Stimulated activated CD4-positive, alpha-beta T cell treated with anti-CD3 and anti-CD28 coated beads, TNF-alpha, amount 100 ng/mL, for 48 hours (primary cell): ENCODE data around the gene LRP1B.

Experiments used
- DNase-seq, 3 donors: peaks; one replicate each; pipeline ENCODE4 v3.0.0-alpha.2; 2020; ENCODE audit warnings: low read depth in 3 of 3

Gene LRP1B

GRCh38 chr2:140249821-140250220 is 1881.0 kb downstream of the LRP1B start:
- no peak for DNase-seq

DNA sequence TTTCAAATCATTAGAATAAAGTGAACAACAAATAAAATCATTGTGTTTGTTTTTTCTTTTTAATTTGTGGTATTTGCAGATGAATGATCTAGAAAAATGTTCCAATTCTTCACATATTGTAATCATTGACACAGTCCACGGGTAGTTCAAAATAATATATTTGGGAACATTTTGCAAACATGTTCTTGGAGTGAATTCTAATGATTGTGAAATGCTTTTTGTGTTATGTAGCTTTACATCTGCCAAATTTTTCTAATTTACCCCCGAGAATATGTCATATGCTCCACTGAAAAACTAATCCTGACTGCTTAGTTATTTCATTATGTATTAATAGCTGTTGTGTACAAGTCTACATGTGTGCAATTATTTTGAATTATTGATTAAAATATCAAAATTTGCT is 1882.2 kb downstream of the LRP1B start:
- DNase-seq, result no peak

- no peak for DNase-seq
These were observed 1883.2 kb downstream of the LRP1B start for GRCh38 chr2:140247451-140248195.

DNA sequence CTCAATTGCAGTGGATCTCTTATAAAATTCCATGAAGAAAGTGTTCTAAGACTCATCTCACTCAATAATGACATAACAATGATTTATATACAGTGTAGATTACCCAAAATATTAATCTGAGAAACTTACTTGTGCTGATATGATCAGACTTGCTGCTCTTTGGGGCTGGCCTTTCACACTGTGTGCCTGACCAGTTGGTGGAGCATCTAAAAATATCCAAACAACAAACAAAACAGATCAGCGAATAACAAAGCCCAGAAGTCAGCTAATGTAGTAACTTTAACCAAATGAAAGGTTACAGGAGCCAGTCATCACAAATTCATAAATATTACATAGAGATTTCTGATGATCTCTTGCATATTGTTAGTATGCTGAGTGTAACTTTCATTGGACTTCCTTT is 1883.9 kb downstream of the LRP1B start:
- DNase-seq, result no peak

GRCh38 chr2:140246058-140246457 is 1884.8 kb downstream of the LRP1B start:
- no peak for DNase-seq

DNA sequence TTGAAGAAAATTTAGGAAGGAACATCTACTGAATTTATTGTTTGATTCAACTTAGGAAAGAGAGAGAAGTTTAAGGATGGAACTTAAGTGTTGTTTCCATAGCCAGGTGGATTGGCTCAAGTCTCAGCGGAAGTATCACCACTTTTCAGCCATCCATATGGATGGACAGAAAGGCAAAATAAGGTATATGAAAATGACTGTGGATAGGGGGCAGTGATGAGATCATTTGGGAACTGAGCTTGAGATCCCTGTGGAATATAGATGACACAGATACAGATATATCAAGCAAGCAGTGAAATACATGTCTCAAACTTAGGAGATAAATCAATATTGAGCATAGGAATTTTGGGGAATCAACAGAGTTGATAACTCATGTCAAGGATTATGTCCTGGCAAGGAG is 1887.9 kb downstream of the LRP1B start:
- DNase-seq, result no peak

DNA sequence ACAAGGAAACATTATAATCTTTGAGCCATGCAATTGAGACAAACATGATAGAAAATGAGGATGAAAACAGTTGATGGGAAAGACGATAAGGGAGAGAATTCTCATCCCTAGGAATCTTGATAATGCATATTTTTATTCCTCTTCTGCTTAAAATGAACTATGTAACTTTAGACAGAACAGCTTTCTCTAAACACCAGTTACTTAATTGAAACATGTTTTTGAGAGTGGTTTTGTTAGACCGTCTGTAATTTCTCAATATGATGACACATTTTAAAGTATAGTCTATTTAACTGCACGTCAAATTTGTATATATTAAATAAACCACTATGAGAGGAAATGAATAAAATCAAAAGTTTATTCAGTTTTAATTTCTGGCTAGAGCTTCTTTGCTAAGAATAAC is 1896.7 kb downstream of the LRP1B start:
- no peak for DNase-seq

DNA sequence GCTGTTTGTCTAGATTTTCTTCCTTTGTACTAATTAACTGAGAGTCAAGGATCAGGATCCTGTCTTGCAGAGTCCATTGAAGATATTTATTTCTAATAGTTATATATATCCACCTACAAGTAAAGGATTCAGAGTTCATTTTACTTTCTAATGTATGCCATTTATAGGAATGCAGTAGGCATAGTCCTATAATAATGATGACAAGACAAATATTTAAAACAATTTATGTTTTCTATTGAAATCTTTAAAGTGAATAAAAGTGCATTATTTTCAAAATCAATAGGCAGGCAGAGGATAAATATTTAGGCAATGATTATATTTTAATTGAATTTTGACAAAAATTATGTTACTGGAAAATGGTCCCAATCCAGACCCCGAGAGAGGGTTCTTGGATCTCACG is 1919.9 kb downstream of the LRP1B start:
- DNase-seq, result no peak

DNA sequence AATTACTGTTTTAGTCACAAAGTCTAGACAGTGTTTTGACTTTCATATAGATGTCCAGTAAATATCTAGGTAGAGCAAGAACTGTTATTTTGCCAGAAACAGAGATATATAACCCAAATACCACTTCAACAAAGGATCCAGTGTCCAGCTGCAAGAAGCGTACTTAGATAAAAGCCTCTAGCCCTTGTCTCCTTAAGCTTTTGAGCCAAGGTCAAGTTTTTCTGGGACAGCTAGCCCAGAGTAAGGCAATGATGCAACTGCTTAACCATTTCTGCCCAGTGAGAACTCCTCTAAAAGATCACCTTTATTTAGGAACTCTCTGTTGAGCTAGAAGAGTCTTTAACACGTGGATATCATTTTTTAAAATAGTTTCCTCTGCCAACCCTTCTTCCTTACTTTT is 1925.7 kb downstream of the LRP1B start:
- DNase-seq, result no peak

DNA sequence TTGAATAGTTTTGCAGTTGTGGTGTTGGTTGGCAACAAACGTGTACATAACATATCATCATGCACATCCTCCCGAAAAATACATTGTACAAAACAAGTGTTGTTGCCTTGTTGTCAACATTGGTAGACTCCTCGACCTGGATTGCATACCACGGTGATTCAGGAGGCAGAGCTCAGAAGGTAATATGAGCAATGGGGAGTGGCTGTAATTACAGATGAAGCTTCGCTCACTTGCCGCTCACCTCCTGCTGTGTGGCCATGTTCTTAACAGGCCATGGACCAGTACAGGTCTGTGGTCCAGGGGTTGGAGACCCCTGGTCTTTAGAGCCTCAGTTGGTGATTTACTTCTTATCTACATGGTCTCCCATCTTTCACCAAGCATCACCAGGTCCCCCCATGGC is 1927.5 kb downstream of the LRP1B start:
- no peak for DNase-seq

DNA sequence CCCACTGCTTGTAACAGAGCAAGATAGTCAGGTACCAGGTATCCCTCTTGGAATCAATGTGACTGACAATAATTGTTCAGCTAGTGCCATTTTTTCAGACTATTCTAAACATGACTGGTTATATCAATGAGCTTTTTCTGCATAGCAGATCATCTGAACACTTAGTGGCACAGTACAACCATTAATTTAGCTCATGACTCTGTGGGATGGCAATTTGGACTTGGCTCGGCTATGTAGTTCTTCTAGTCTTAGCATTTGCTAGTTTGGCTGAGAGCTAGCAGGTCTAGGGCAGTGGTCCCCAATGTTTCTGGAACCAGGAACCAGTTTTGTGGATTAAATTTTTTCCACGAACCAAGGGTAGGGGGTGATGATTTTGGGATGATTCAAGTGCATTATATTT is 1929.2 kb downstream of the LRP1B start:
- no peak for DNase-seq

DNA sequence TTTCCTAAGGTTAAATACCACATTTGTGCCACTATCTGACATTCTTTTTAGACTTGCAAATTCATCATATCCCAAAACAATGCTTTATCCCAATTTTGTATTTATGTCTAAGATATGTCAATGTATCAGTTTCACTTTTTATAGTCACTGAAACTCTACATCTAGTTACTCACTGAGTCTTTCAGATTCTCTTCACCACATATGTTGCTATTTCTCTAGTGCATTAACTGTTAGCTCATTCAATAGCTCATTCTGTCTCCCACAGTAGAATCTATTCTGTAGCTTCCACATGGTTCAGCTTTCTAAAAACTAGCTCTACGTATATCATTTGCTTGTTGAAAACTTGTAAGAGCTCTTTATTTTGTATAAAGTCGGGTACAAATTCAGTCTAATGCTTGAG is 1930.1 kb downstream of the LRP1B start:
- no peak for DNase-seq

GRCh38 chr2:140200307-140200706 is 1930.5 kb downstream of the LRP1B start:
- no peak for DNase-seq

DNA sequence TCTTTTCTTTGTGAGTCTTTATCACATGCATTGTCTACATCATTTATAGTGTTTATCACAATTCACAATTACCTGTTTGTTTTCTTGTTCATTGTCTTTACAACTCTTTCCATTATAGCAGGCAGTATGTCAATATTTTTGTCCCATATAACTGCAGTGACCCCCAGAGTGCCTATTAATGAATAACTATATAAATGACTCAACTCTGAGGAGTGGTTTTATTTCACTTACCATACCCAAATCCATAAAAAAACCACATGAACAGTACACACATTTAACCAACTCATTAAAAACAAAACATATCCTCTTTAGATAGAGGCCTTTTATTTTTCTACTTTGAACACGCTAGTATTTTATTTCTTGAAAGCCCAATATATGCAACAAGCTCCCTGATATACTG is 1931.5 kb downstream of the LRP1B start:
- no peak for DNase-seq

DNA sequence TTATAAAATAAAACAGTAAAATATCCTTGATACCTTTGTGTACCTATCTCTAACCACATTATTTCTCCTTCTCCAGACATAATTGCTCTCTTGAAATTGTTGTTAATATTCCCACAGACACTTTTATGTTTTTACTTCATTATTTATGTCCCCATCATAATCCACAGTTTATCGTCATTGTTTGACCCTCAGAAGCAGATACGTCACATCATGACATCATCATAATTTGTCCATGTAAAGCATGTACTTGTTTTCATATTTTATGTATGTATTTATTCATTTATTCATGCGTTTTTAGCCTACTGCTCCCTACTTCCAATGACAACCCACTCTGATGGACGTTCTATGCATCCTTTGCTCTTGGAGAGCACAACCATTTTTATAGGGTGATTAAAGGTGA is 1943.7 kb downstream of the LRP1B start:
- DNase-seq, result no peak

DNA sequence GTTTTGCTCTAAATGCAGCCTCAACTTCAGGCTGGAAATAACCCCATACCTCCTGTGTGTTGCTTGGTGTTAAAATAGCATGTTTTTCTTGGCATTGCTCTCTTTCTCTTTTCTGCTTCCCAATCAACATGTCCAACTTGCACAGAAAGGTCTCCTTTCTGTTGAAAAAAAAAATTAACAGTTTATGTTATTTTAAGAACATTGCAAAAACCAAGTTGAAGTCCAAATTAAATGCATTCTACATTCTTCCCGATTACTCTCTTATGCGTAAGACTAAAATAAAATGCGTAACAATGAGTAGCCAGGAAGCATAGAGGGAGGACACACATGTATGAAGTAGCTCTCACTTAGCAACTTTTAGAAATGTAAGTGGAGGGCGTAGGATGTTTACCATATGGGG is 1944.5 kb downstream of the LRP1B start:
- no peak for DNase-seq

DNA sequence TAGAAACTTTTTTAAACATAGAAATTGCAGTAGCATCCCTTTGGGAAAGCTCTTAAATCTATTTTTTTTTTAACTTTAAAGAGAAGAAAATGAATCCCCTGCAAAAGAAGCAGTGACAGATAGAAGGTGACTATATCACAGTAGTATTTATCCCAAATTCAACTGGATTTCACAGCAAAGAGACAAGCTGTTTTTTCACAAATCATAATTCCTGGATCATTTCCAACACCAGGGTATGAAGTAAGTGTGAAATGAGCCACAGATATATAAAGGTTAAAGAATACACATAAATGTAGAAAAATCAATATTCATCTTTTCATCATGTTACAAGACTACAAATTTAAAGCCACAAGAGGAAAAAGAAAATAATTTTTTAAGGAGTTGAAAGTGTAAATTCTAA is 1945.7 kb downstream of the LRP1B start:
- DNase-seq, result no peak

DNA sequence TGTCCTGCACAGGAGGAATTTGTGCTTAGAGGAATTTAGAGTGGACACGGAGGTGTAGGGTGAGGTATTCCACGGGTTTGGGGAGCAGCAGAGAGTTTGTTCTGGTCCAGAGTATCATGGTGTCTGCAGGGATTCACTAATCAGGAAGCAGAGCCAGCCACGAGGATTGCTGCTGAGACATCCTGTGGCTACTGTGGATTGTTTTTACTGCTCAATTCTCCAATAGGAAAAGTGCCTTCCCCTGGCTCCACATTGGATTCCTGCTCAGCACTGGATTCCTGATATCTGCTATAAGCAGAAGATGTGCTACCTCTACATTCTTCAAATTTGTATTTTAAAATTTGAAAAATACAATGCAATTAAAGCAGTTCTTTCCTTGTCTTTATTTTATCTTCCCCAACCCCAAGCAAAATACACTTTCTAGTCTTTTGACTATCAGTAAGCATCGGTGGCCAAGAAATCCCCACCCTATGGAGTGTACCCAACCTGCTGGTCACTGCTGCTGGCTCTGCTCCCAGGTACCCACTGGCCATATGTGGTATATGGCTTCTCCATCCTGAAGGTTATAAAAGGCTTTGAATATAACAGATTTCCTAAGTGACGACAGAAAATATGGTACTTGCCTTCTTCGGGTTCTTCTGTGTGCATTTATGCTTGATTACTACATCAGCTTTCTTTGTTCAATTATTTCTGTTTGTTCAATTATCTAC is 1947.6 kb downstream of the LRP1B start:
- no peak for DNase-seq
